Measurements from ENCODE around the gene MIEF2. TPM values are rescaled to one million over a fixed set of nuclear protein-coding genes. Genes with fewer than 3 reads are reported as not detected.

The MIEF2 gene
- total RNA-seq, 4 donors from 2014 or later = 19.3 to 45.2 (median 34.3) TPM

DNA sequence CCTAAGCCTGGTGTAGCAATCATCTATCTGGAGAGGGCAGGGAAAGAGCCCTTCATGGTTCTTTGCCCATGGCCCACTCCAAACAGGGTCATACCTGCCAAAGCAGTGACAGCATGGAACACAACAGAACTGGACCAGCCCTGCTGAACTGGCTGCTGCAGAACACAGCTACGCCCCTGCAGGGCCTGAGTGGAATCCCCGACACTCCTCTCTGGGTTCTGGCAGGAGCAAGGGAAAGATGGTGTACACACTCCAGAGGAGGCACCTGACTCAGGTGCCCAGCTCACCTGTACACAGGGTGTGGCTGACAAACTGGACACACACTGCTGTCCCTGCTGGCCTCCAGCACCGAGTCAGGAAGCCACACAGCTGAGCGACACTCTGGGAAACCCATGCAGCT is 19.8 kb downstream of the MIEF2 start:
- no peak for TF ChIP-seq POLR2A (IDR thresholded peaks at IDR 0.05)
- TF ChIP-seq, protein P1, sequence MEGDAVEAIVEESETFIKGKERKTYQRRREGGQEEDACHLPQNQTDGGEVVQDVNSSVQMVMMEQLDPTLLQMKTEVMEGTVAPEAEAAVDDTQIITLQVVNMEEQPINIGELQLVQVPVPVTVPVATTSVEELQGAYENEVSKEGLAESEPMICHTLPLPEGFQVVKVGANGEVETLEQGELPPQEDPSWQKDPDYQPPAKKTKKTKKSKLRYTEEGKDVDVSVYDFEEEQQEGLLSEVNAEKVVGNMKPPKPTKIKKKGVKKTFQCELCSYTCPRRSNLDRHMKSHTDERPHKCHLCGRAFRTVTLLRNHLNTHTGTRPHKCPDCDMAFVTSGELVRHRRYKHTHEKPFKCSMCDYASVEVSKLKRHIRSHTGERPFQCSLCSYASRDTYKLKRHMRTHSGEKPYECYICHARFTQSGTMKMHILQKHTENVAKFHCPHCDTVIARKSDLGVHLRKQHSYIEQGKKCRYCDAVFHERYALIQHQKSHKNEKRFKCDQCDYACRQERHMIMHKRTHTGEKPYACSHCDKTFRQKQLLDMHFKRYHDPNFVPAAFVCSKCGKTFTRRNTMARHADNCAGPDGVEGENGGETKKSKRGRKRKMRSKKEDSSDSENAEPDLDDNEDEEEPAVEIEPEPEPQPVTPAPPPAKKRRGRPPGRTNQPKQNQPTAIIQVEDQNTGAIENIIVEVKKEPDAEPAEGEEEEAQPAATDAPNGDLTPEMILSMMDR (IDR thresholded peaks at IDR 0.05 in 4 of 5, conservative IDR thresholded peaks at IDR 0.05 in 1 of 5) = no peak
- in situ Hi-C loops (cut with MboI; ENCODE audit: low sequenced_read_pairs in 4 of 4) = no loop called here
- intact Hi-C loops (cut with DNase I; ENCODE audit: low total_unique reads) = no loop called here
- Histone ChIP-seq H3K36me3 (peaks cover 0 to 83% of the 10 kb centered on the region in 2 donors), H3K4me3 (no peak overlapping the region), H3K9me3 (no peaks in the 10 kb centered on the region), H3K27ac (no peak overlapping the region), H3K4me1 (no peaks in the 10 kb centered on the region), H3K27me3 (no peaks in the 10 kb centered on the region)
- ATAC-seq (no peak), DNase-seq (no peak)

DNA sequence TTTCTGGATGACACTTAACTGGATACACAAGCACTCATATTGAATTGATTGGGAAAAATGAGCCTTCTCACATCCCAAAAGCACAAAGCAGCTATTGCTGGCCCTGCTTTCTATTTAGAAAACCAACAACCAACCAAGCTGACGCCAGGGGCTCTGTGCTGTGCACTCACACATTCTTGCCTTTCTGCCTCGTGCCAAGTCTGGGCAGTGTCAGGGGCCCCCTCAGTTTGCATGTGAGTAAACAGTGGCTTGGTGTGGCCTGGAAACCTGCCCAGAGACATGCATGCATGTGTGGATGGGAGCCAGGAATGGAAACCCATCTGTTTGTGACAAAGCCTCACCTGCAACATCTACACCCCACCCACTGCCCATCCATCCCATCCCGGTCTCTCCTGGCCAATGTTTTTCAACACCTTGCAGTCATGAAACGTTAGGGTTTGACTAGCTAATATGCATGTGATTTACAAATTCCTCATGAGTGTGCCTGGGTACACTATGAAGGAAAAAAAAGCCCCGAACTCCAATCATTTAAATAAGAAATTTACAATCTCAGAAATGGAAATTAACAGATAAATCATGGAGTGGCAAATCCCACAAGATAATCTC is 20.4 kb downstream of the MIEF2 start:
- in situ Hi-C loops (cut with MboI; ENCODE audit: low sequenced_read_pairs in 4 of 4) = no loop called here
- no peaks in the 10 kb centered on the region for H3K4me1 ChIP-seq
- H3K4me3 ChIP-seq = no peak overlapping the region
- no peak for TF ChIP-seq POLR2A (IDR thresholded peaks at IDR 0.05)
- TF ChIP-seq, protein P1 (IDR thresholded peaks at IDR 0.05 in 4 of 5, conservative IDR thresholded peaks at IDR 0.05 in 1 of 5) = no peak
- no peaks in the 10 kb centered on the region for H3K27me3 ChIP-seq
- H3K27ac ChIP-seq = no peak overlapping the region
- H3K9me3 ChIP-seq = no peaks in the 10 kb centered on the region
- intact Hi-C loops (cut with DNase I; ENCODE audit: low total_unique reads) = no loop called here
- ATAC-seq (no peak), DNase-seq (no peak)
- peaks cover 0 to 89% of the 10 kb centered on the region in 2 donors for H3K36me3 ChIP-seq

DNA sequence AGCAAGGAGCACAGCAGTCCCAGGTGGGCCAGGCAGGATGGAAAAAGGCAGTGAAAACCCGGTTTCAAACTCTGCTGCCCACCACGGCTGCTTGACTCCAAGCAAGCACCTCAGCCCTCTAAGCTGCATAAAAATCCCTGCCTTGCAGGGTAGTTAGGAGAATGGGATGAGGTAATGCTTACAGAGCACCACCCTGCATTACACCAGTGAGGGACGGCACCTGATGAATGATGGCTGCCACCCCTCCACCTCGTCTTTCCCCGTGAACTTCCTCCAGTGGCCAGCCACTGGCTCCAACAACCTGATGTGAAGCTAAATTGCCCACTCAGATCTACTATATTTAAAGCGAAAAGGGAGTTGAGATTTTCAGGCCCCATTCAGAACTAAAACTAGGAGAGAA is 21.3 kb downstream of the MIEF2 start:
- Histone ChIP-seq H3K27me3 (no peaks in the 10 kb centered on the region), H3K36me3 (peaks cover 0 to 93% of the 10 kb centered on the region in 2 donors), H3K4me3 (no peak overlapping the region), H3K9me3 (no peaks in the 10 kb centered on the region), H3K4me1 (no peaks in the 10 kb centered on the region), H3K27ac (no peak overlapping the region)
- TF ChIP-seq POLR2A (IDR thresholded peaks at IDR 0.05) = no peak
- TF ChIP-seq, protein P1 (IDR thresholded peaks at IDR 0.05 in 4 of 5, conservative IDR thresholded peaks at IDR 0.05 in 1 of 5) = no peak
- in situ Hi-C loops (cut with MboI; ENCODE audit: low sequenced_read_pairs in 4 of 4) (no loop called here), intact Hi-C loops (cut with DNase I; ENCODE audit: low total_unique reads) (no loop called here)
- no peak for ATAC-seq
- DNase-seq = no peak

DNA sequence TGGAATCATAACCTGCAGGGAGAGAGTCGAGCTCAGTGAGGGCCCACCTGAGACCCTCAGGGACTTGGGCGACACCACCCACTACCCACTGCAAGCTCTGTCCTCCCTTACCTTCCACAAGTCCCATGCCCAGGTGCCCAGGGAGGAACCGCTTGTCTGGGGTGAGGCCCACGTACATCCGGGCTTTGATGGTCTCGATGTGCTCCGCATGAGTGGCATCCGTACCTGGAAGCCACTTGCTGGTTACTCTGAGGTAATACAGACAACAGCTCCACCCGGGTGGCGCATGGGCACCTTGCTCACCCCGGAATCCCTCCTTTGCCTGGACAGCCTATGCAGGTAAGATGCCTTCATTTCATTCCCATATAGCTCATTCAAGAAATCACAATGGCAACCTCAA is 24.8 kb downstream of the MIEF2 start:
- no peaks in the 10 kb centered on the region for H3K4me1 ChIP-seq
- in situ Hi-C loops (cut with MboI; ENCODE audit: low sequenced_read_pairs in 4 of 4) (no loop called here), intact Hi-C loops (cut with DNase I; ENCODE audit: low total_unique reads) (no loop called here)
- DNase-seq = no peak
- H3K27me3 ChIP-seq = no peaks in the 10 kb centered on the region
- no peak for ATAC-seq
- H3K27ac ChIP-seq = no peak overlapping the region
- no peak overlapping the region for H3K4me3 ChIP-seq
- TF ChIP-seq POLR2A (IDR thresholded peaks at IDR 0.05) = no peak
- TF ChIP-seq, protein P1 (IDR thresholded peaks at IDR 0.05 in 4 of 5, conservative IDR thresholded peaks at IDR 0.05 in 1 of 5) = no peak
- H3K36me3 ChIP-seq = peaks cover 0 to 90% of the 10 kb centered on the region in 2 donors
- H3K9me3 ChIP-seq = no peaks in the 10 kb centered on the region

All from gastrocnemius medialis (tissue), 4 donors.